OCI-LY3 (cell line): Measurements from ENCODE around the gene DEPDC5.

Experiments
- H2AFZ ChIP-seq: fragments of 200-600, 300-600 bp; shearing (Covaris generic); 2 replicates; pipeline ENCODE4 v1.6.0; 2014; ENCODE audit warnings: antibody characterized with exemption, low read depth, low read length
- H3K27ac ChIP-seq: fragments of 200-600, 300-600 bp; sonication (generic); 2 replicates; pipeline ENCODE4 v1.5.1; 2014; ENCODE audit warnings: mild to moderate bottlenecking, low read length, moderate library complexity, mixed read lengths
- H3K27me3 ChIP-seq: fragments of 200-600, 300-600 bp; sonication (generic); 2 replicates; pipeline ENCODE4 v1.6.1; 2014; ENCODE audit warnings: low read depth, low read length, mixed read lengths
- H3K36me3 ChIP-seq: fragments of 200-600, 300-600 bp; sonication (generic); replicated peaks from 2 replicates; pipeline ENCODE3; 2014; ENCODE audit warnings: low read depth, low read length, mixed read lengths
- H3K4me1 ChIP-seq: fragments of 300-600, 200-600 bp; sonication (generic); 2 replicates; pipeline ENCODE4 v1.6.1; 2014; ENCODE audit warnings: low read length, mixed read lengths
- H3K4me2 ChIP-seq: fragments of 200-600, 300-600 bp; sonication (generic); 2 replicates; pipeline ENCODE4 v1.6.1; 2014; ENCODE audit warnings: low read length, mixed read lengths
- H3K4me3 ChIP-seq: fragments of 300-600, 200-600 bp; sonication (generic); 2 replicates; pipeline ENCODE4 v1.5.1; 2014; ENCODE audit warnings: antibody characterized with exemption, mild to moderate bottlenecking, low read length, moderate library complexity
- H3K79me2 ChIP-seq: fragments of 300-600, 200-600 bp; shearing (Covaris generic); 2 replicates; pipeline ENCODE4 v1.6.1; 2014; ENCODE audit warnings: mild to moderate bottlenecking, low read length, mixed read lengths
- H3K9ac ChIP-seq: fragments of 300-600, 200-600 bp; shearing (Covaris generic); 2 replicates; pipeline ENCODE4 v1.6.0; 2014; ENCODE audit warnings: mild to moderate bottlenecking, low read length, moderate library complexity
- H3K9me3 ChIP-seq: fragments of 200-600, 300-600 bp; shearing (Covaris generic); 2 replicates; pipeline ENCODE4 v1.6.1; 2014; ENCODE audit warnings: low read length, mixed read lengths; ENCODE audit not compliant: insufficient read depth
- H4K20me1 ChIP-seq: fragments of 200-600, 300-600 bp; sonication (generic); 2 replicates; pipeline ENCODE4 v1.6.1; 2016; ENCODE audit warnings: low read length, mixed read lengths; ENCODE audit not compliant: insufficient read depth
- CTCF ChIP-seq: fragments of 200-600, 300-600 bp; sonication (generic); IDR thresholded peaks from 2 replicates; pipeline ENCODE4 v1.5.1; 2014; ENCODE audit warnings: antibody characterized with exemption, low read length, low read depth
- EZH2phosphoT487 ChIP-seq: fragments of 200-600 bp; shearing (Covaris generic); IDR thresholded peaks from 2 replicates; pipeline ENCODE4 v1.6.1; 2018; ENCODE audit warnings: antibody characterized with exemption, mixed run types, low read depth

Gene DEPDC5

GRCh38 chr22:31764785-31765184 lies 11.0 kb downstream of the DEPDC5 start:
- Histone ChIP-seq H3K79me2 (no peaks in the 10 kb centered on the region), H3K4me3 (no peak overlapping the region), H4K20me1 (no peaks in the 10 kb centered on the region), H2AFZ (no peak overlapping the region), H3K4me1 (peaks cover 18% of the 10 kb centered on the region), H3K4me2 (no peak overlapping the region), H3K27me3 (no peaks in the 10 kb centered on the region), H3K9me3 (no peaks in the 10 kb centered on the region), H3K27ac (no peak overlapping the region), H3K9ac (no peak overlapping the region), H3K36me3 (peaks cover 38% of the 10 kb centered on the region)
- TF ChIP-seq CTCF: no peak
- TF ChIP-seq EZH2phosphoT487: no peak

DNA sequence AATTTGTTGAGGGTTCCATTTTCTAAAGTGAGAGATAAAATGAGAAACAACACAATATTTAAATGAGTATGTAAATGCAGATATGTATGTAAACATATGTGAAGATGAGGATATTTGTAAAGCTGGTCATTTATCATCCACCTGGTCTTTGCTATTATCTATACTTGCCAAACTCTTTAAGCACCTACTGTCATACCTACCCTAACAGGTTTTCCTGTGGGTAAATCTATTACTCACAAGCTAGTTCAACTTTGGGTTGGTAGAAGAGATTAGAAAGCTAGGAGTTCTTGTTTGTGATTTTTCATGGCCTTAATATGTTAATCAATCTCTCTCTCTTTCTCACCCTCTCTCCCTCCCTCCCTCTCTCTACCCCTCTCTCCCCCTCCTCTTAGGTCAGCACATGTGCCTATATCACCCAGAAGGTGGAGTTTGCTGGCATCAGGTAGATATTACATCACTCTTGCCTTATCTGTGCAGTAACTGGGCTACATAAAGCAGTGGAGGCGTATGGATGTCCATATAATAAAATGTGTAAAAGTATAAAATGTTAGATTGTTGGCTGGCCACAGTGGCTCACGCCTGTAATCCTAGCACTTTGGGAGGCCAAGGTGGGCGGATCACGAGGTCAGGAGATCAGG lies 14.7 kb downstream of the DEPDC5 start:
- no peaks in the 10 kb centered on the region for H3K9me3 ChIP-seq
- peak overlapping the region; percentile 8; the same call in 1 of the 2 replicates for H3K4me3 ChIP-seq
- no peak for TF ChIP-seq CTCF
- no peak for TF ChIP-seq EZH2phosphoT487
- peak overlapping the region; percentile 36 for H3K4me2 ChIP-seq
- H4K20me1 ChIP-seq: no peaks in the 10 kb centered on the region
- H3K27me3 ChIP-seq: no peaks in the 10 kb centered on the region
- peaks cover 44% of the 10 kb centered on the region for H3K36me3 ChIP-seq
- H3K27ac ChIP-seq: peak overlapping the region; percentile 86
- H3K9ac ChIP-seq: peak overlapping the region; percentile 26; the same call in 1 of the 2 replicates
- H3K79me2 ChIP-seq: no peaks in the 10 kb centered on the region
- peaks cover 23% of the 10 kb centered on the region for H3K4me1 ChIP-seq
- H2AFZ ChIP-seq: no peak overlapping the region

DNA sequence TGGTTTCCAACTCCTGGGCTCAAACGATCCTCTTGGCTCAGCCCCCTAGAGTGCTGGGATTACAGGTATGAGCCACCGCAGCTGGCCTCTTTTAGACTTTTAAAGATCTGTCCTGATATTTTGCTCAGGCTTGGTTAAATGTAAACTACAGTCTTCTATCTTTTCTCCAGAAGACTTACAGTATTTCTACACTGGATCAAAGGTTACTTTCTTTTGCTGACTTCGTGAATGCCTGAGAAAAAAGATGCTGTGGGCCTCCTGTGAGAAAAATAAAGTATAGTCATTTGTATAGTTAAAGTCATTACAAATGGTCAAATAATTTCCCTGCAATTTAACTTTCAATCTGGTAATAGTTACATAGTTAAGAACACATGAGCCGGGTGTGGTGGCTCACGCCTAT lies 19.6 kb downstream of the DEPDC5 start:
- H3K27ac ChIP-seq: no peak overlapping the region
- H3K4me1 ChIP-seq: peaks cover 19% of the 10 kb centered on the region
- H3K36me3 ChIP-seq: peaks cover 30% of the 10 kb centered on the region
- H2AFZ ChIP-seq: no peak overlapping the region
- no peaks in the 10 kb centered on the region for H3K27me3 ChIP-seq
- H3K79me2 ChIP-seq: no peaks in the 10 kb centered on the region
- H3K4me2 ChIP-seq: no peak overlapping the region
- H3K4me3 ChIP-seq: no peak overlapping the region
- H3K9me3 ChIP-seq: no peaks in the 10 kb centered on the region
- TF ChIP-seq EZH2phosphoT487 (no peak), CTCF (no peak)
- no peak overlapping the region for H3K9ac ChIP-seq
- no peaks in the 10 kb centered on the region for H4K20me1 ChIP-seq

- no peak overlapping the region for H3K9ac ChIP-seq
- TF ChIP-seq EZH2phosphoT487 (no peak), CTCF (no peak)
- H3K36me3 ChIP-seq: peaks cover 24% of the 10 kb centered on the region
- H3K79me2 ChIP-seq: no peaks in the 10 kb centered on the region
- no peaks in the 10 kb centered on the region for H3K9me3 ChIP-seq
- no peaks in the 10 kb centered on the region for H4K20me1 ChIP-seq
- no peaks in the 10 kb centered on the region for H3K4me1 ChIP-seq
- H3K4me3 ChIP-seq: no peak overlapping the region
- H3K27me3 ChIP-seq: no peaks in the 10 kb centered on the region
- no peak overlapping the region for H2AFZ ChIP-seq
- no peak overlapping the region for H3K4me2 ChIP-seq
- no peak overlapping the region for H3K27ac ChIP-seq
Measured at GRCh38 chr22:31776231-31776630, 22.4 kb downstream of the DEPDC5 start.
